HG03039 (cell line): Measurements from ENCODE around the gene CLNK.

Source experiments
- ATAC-seq: cut with Tn5 transposase; IDR thresholded peaks from one replicate; pipeline ENCODE4 v1.9.1; 2021; ENCODE audit warnings: mild to moderate bottlenecking, moderate library complexity; ENCODE audit not compliant: unreplicated experiment

Gene CLNK

GRCh38 chr4:10664408-10664807, 20.2 kb downstream of the CLNK start:
- no peak for ATAC-seq

- no peak for ATAC-seq
These were observed 21.6 kb downstream of the CLNK start for GRCh38 chr4:10662937-10663336.

- no peak for ATAC-seq
These were observed 23.5 kb downstream of the CLNK start for GRCh38 chr4:10661047-10661446.

GRCh38 chr4:10659251-10659650, 25.3 kb downstream of the CLNK start:
- no peak for ATAC-seq

- no peak for ATAC-seq
These were observed 27.6 kb downstream of the CLNK start for GRCh38 chr4:10656988-10657387.

- no peak for ATAC-seq
These were observed 28.1 kb downstream of the CLNK start for GRCh38 chr4:10656420-10656819.

- no peak for ATAC-seq
These were observed 28.6 kb downstream of the CLNK start for GRCh38 chr4:10655968-10656367.

- ATAC-seq: no peak
These were observed 36.1 kb downstream of the CLNK start for GRCh38 chr4:10648479-10648878.

GRCh38 chr4:10647846-10648245, 36.7 kb downstream of the CLNK start:
- no peak for ATAC-seq

GRCh38 chr4:10643600-10644425, 40.8 kb downstream of the CLNK start:
- no peak for ATAC-seq

GRCh38 chr4:10640561-10641201, 43.9 kb downstream of the CLNK start:
- ATAC-seq: peak; percentile 41

- ATAC-seq: no peak
These were observed 44.9 kb downstream of the CLNK start for GRCh38 chr4:10639664-10640063.

GRCh38 chr4:10639100-10639499, 45.5 kb downstream of the CLNK start:
- ATAC-seq: no peak

GRCh38 chr4:10635091-10635490, 49.5 kb downstream of the CLNK start:
- ATAC-seq: no peak

GRCh38 chr4:10629394-10629793, 55.2 kb downstream of the CLNK start:
- ATAC-seq: no peak

- ATAC-seq: no peak
These were observed 59.4 kb downstream of the CLNK start for GRCh38 chr4:10625131-10625530.

GRCh38 chr4:10623862-10624261, 60.7 kb downstream of the CLNK start:
- no peak for ATAC-seq

- ATAC-seq: no peak
These were observed 61.3 kb downstream of the CLNK start for GRCh38 chr4:10623241-10623640.

- ATAC-seq: peak; percentile 58
These were observed 61.8 kb downstream of the CLNK start for GRCh38 chr4:10622728-10623127.

GRCh38 chr4:10620935-10621488, 63.6 kb downstream of the CLNK start:
- ATAC-seq: no peak

- no peak for ATAC-seq
These were observed 64.7 kb downstream of the CLNK start for GRCh38 chr4:10619855-10620254.

- no peak for ATAC-seq
These were observed 65.3 kb downstream of the CLNK start for GRCh38 chr4:10619220-10619619.
